Stimulated activated naive B cell treated with anti-CD40 and anti-IgM and Interleukin-4, amounts not matched to agents 10 μg/mL and 1 μg/mL and 100 μg/mL, for 72 hours (primary cell): ENCODE measurements around the gene SLC32A1.

Experiments
- ATAC-seq, 2 donors: fragments of 150-1000 bp; cut with Tn5 transposase; replicated peaks; 2 replicates each; pipeline ENCODE4 v1.10.0; 2021; ENCODE audit warnings: moderate library complexity in 1 of 2
- DNase-seq: peaks from one replicate; pipeline ENCODE4 v3.0.0; 2021
- H3K27ac Mint-ChIP-seq: one replicate; pipeline ENCODE4 v1.8.0; 2022; ENCODE audit warnings: mild to moderate bottlenecking, mixed read lengths
- H3K27me3 Mint-ChIP-seq, 2 donors: one replicate each; pipeline ENCODE4 v1.8.0; 2022; ENCODE audit warnings: mixed read lengths in 2 of 2
- H3K36me3 Mint-ChIP-seq, 2 donors: one replicate each; pipeline ENCODE4 v1.8.0; 2022; ENCODE audit warnings: mixed read lengths in 2 of 2, mild to moderate bottlenecking in 1 of 2
- H3K4me1 Mint-ChIP-seq, 2 donors: one replicate each; pipeline ENCODE4 v1.8.0; 2022; ENCODE audit warnings: mixed read lengths in 2 of 2, mild to moderate bottlenecking in 1 of 2
- H3K4me3 Mint-ChIP-seq, 2 donors: one replicate each; pipeline ENCODE4 v1.8.0; 2022; ENCODE audit warnings: mild to moderate bottlenecking in 2 of 2, mixed read lengths in 2 of 2, moderate library complexity in 1 of 2
- H3K9me3 Mint-ChIP-seq, 2 donors: one replicate each; pipeline ENCODE4 v1.8.0; 2022; ENCODE audit warnings: mixed read lengths in 2 of 2, mild to moderate bottlenecking in 1 of 2

SLC32A1 gene

GRCh38 chr20:38774167-38774566 is 49.9 kb downstream of the SLC32A1 start:
- Mint-ChIP-seq H3K4me1 (peaks cover 0 to 2% of the 10 kb centered on the region in 2 donors), H3K27ac (no peak overlapping the region), H3K27me3 (no peaks in the 10 kb centered on the region), H3K9me3 (peaks cover 4 to 13% of the 10 kb centered on the region in 2 donors), H3K4me3 (no peak overlapping the region), H3K36me3 (peaks cover 43 to 60% of the 10 kb centered on the region in 2 donors)
- ATAC-seq (no peak), DNase-seq (no peak)

DNA sequence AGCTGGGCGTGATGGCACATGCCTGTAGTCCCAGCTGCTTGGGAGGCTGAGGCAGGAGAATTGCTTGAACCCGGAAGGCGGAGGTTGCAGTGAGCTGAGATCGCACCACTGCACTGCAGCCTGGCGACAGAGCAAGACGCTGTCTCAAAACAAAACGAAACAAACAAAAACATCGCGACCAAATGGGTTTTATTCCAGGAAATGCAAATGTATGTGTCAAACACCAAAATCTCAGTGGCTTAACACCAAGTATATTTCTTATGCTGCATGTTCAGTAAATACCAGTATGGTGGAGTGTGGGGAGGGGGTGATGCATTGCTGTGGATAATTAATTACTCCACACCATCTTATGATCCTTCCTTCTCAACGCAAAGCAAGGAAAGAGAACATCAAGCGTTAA is 52.1 kb downstream of the SLC32A1 start:
- H3K9me3 Mint-ChIP-seq: peaks cover 4 to 13% of the 10 kb centered on the region in 2 donors
- no peak overlapping the region for H3K27ac Mint-ChIP-seq
- no peaks in the 10 kb centered on the region for H3K4me1 Mint-ChIP-seq
- DNase-seq (no peak), ATAC-seq (no peak)
- H3K4me3 Mint-ChIP-seq: no peak overlapping the region
- H3K36me3 Mint-ChIP-seq: peaks cover 33 to 48% of the 10 kb centered on the region in 2 donors
- no peaks in the 10 kb centered on the region for H3K27me3 Mint-ChIP-seq
